ENCODE results near the gene SLC27A2.
"Not testable (repeated sequence)": the region's sequence is repeated elsewhere in the genome, so short reads cannot be mapped to it uniquely, and the experiment has no call there.

SLC27A2 gene

DNA sequence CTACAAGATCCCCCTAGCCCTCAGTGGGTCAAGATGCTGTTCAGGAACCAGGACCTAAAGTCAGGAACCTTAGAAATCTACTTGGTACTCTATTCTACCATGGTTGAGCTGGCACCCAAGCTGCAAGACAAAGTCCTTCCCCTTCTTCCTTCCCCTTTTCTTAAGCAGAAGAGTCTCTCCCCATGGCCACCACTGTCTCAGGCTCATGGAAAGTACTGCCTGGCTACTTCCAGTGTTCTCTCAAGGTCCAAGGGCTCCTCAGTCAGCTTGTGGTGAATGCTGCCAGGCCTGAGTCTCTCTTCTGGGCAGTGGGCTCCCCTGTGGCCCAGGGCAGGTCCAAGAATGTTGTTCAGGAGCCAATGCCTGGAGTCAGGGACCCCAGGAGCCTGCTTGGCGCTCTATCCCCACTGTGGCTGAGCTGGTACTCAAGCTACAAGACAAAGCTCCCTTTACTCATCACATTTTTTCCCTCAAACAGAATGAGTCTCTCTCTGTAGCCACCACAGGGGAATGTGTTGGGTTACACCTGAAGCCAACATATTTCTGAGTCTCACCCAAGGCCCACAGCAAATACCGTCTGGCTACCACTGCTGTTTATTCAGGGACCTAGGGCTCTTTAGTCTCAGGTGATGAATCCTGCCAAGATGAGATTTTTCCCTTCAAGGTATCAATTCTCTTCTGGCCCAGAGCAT lies 18.1 kb upstream of the SLC27A2 start:
- TF ChIP-seq, protein P1, sequence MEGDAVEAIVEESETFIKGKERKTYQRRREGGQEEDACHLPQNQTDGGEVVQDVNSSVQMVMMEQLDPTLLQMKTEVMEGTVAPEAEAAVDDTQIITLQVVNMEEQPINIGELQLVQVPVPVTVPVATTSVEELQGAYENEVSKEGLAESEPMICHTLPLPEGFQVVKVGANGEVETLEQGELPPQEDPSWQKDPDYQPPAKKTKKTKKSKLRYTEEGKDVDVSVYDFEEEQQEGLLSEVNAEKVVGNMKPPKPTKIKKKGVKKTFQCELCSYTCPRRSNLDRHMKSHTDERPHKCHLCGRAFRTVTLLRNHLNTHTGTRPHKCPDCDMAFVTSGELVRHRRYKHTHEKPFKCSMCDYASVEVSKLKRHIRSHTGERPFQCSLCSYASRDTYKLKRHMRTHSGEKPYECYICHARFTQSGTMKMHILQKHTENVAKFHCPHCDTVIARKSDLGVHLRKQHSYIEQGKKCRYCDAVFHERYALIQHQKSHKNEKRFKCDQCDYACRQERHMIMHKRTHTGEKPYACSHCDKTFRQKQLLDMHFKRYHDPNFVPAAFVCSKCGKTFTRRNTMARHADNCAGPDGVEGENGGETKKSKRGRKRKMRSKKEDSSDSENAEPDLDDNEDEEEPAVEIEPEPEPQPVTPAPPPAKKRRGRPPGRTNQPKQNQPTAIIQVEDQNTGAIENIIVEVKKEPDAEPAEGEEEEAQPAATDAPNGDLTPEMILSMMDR (conservative IDR thresholded peaks at IDR 0.05; ENCODE audit: low read depth, low read length), result no peak
- no peak for DNase-seq (ENCODE audit: low read depth)
- H3K4me3 ChIP-seq (ENCODE audit: low read length), result no peak overlapping the region

DNA sequence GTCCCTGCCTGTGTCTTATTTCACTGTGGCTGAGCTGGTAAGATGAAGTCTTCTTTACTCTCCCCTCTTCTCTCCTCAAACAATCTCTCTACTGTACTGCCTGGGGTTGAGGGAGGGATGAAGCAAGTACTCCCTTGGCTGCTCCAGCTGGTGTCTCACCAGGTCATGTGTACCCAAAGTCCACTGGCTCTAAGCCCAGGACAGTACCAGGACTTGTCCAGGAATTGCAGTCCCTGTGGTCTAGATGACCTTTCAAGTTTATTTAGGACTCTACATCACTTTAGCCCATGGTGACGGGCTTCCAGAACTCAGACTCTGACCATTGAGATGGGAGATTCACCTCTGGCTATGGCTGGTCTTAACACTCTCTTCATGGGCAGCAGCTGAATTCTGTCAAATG lies 17.5 kb upstream of the SLC27A2 start:
- no peak for DNase-seq (ENCODE audit: low read depth)
- H3K4me3 ChIP-seq (ENCODE audit: low read length), result no peak overlapping the region
- TF ChIP-seq, protein P1 (conservative IDR thresholded peaks at IDR 0.05; ENCODE audit: low read depth, low read length), result no peak

DNA sequence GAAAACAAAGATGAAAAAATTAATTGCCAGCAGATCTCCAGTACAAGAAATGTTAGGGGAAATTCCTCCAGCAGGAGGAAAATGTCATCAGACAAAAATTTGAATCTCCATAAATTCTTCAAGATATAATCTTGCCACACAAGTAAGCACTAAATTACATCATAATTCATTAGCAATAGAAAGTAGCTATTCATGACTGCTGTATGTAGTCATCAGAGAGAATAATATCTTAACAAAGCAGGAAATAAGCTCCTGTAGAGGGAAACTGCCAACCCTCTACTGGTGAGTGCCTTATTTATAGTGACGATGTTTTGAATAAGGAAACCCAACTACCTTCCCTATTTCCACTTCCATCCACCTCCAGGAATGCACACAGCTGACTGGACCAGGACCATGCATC lies 15.8 kb upstream of the SLC27A2 start:
- TF ChIP-seq, protein P1 (conservative IDR thresholded peaks at IDR 0.05; ENCODE audit: low read depth, low read length), result no peak
- DNase-seq (ENCODE audit: low read depth), result peak; percentile 58
- no peak overlapping the region for H3K4me3 ChIP-seq (ENCODE audit: low read length)

DNA sequence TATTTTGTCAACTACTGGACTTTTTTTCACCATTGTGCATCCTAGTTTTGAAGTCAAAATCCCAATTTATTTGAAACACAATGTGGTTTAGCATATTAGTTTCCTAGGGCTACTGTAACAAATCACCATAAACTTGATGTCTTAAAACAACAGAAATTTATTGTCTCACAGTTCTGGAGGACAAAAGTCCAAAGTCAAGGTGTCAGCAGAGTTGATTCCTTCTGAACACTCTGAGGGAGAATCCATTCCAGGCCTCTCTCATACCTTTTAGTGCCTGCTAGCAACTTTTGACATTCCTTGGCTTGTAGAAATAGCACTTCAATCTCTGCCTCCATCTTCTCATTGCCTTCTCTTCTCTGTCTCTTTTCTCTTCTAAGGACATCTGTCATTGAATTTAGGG lies 14.9 kb upstream of the SLC27A2 start:
- no peak for DNase-seq (ENCODE audit: low read depth)
- TF ChIP-seq, protein P1 (conservative IDR thresholded peaks at IDR 0.05; ENCODE audit: low read depth, low read length), result no peak
- no peak overlapping the region for H3K4me3 ChIP-seq (ENCODE audit: low read length)

DNA sequence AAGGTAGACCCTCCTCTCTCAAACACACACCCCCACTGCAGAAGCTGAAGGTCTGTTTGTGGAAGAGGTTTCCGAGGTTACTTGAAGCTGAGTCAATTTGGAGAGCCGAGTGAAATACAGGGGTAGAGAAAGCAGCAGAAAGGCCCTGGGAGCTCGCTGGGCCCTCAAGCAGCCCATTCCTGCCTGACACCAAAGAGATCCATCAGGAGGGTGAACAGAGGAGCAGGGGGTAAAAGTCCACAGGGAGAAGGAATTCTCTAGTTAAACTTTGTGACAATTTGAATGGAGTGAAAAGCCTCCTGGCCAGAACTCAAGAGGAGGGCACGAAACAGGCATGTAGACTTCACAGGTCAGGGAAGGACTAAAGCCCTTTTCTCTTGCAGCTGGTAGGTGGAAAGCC lies 13.6 kb upstream of the SLC27A2 start:
- no peak for DNase-seq (ENCODE audit: low read depth)
- TF ChIP-seq, protein P1 (conservative IDR thresholded peaks at IDR 0.05; ENCODE audit: low read depth, low read length), result no peak
- no peak overlapping the region for H3K4me3 ChIP-seq (ENCODE audit: low read length)

DNA sequence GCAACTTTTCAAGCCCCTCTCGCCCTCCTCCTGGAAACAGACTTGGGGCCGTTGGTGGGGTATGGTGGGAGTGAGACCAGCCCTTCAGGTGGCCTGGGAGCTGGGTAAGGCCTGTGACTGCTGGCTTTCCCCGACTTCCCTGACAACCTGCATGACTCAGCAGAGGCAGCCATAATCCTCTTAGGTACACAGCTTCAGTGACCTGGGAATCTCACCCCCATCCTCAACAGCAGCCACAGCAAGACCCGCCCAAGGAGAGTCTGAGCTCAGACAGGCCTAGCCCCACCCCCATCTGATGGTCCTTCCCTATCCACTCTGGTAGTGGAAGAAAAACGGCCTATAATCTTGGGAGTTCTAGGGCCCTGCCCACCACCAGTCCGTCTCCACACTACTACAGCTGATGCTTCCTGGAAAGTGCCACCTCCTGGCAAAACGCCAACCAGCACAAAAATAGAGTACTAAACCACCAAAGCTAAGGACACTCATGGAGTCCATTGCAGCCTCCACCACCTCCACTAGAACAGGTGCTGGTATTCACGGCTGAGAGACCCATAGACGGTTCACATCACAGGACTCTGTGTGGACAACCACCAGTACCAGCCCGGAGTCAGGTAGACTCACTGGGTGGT lies 13.1 kb upstream of the SLC27A2 start:
- DNase-seq (ENCODE audit: low read depth), result peak; percentile 85
- H3K4me3 ChIP-seq (ENCODE audit: low read length), result no peak overlapping the region
- TF ChIP-seq, protein P1 (conservative IDR thresholded peaks at IDR 0.05; ENCODE audit: low read depth, low read length), result no peak

DNA sequence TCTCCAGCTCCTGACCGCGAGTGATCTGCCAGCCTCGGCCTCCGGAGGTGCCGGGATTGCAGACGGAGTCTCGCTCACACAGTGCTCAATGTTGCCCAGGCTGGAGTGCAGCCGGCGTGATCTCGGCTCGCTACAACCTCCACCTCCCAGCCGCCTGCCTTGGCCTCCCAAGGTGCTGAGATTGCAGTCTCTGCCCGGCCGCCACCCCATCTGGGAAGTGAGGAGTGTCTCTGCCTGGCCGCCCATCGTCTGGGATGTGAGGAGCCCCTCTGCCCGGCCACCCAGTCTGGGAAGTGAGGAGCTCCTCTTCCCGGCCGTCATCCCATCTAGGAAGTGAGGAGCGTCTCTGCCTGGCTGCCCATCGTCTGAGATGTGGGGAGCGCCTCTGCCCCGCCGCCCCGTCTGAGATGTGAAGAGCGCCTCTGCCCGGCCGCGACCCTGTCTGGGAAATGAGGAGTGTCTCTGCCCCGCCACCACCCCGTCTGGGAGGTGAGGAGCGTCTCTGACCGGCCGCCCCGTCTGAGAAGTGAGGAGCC lies 9.6 kb upstream of the SLC27A2 start:
- not testable (repeated sequence) for H3K4me3 ChIP-seq (ENCODE audit: low read length); DNase-seq (ENCODE audit: low read depth)

Measured in retinal pigment epithelial cell (primary cell).